ENCODE data around the gene VDAC1. TPM values are rescaled to one million over a fixed set of nuclear protein-coding genes. Genes with fewer than 3 reads are reported as not detected.
A peak's percentile ranks its signal among the peaks of the same experiment; 100 is the strongest.

VDAC1 gene
- total and polyA plus RNA-seq, 4 donors: 72.2 to 126 (median 96.4) TPM

DNA sequence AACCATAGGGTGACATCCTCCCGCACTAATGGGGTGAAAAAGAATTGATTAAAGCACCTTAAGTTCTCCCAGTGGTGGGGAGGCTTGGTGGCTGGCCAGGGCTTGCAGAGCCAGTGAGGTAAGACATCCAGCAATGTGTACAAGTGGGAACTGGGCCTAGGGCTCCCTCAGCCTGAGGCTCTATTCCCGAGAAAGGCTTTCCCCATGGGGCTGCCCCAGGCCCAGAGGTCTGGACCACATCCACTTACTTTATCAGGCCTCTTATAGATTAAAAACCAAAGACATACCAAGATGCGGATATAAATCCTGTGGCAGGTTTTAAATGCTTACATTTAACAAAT, 71.6 kb downstream of the VDAC1 start:
- 24 to 39% methylated on average over 3 of the region's 3 CpGs for WGBS, 2 donors
- Histone ChIP-seq H3K27me3 (ENCODE audit: control insufficient read depth in 1 of 2, insufficient read depth in 2 of 2, low read length in 1 of 2) (no peaks in the 10 kb centered on the region), H3K9me3 (ENCODE audit: control insufficient read depth, low read length) (no peaks in the 10 kb centered on the region), H3K4me1 (ENCODE audit: control insufficient read depth in 1 of 2, insufficient read depth in 2 of 2, low read length in 2 of 2) (no peaks in the 10 kb centered on the region), H3K36me3 (ENCODE audit: control insufficient read depth in 1 of 2, insufficient read depth in 2 of 2, low read length in 1 of 2) (no peaks in the 10 kb centered on the region), H3K27ac (ENCODE audit: low read depth in 1 of 2, low read length in 2 of 2) (no peak overlapping the region), H3K4me3 (ENCODE audit: low read length in 2 of 2) (no peak overlapping the region)
- intact Hi-C loops (cut with DNase I): no loop called here
- DNase-seq (peak in 1 of 2 donors; percentile 76), ATAC-seq (ENCODE audit: low FRiP score) (no peak)

DNA sequence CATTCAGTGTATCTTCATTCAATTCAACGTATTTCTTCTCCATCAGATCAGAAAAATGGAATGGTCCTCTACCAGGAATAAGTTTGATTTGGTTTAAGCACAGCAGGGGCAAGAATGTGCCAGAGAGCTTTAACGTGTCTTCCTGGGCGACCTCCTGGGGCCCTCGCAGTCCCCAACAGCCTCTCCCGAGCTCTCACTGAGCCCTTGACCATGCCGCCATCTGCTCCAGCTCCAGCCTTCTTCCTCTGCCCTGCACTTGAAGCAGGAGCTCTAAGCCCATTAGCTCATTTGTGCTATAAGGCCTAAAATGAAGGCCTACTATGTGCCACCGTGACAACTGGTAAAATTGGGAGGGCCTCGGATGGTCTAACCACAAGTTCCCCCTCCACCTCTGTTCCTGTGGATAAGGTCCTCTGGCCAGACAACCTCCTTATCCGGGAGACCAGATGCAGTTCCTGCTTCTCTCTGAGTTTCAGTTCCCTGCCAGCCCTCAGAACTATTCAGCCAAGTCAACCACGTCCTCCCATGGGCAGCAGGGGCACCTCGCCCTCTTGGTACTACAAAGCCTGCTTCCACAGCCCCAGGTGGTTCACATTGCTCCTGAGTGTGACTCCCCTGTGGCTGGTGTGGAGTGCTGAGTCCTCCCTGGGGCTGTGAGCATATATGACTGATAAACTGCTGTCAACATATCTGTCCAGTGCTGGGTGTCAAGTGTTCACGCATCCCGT, 72.2 kb downstream of the VDAC1 start:
- WGBS, 2 donors: 62 to 64% methylated on average over 13 of the region's 13 CpGs
- Histone ChIP-seq H3K27ac (ENCODE audit: low read depth in 1 of 2, low read length in 2 of 2) (no peak overlapping the region), H3K4me1 (ENCODE audit: control insufficient read depth in 1 of 2, insufficient read depth in 2 of 2, low read length in 2 of 2) (no peaks in the 10 kb centered on the region), H3K27me3 (ENCODE audit: control insufficient read depth in 1 of 2, insufficient read depth in 2 of 2, low read length in 1 of 2) (no peaks in the 10 kb centered on the region), H3K4me3 (ENCODE audit: low read length in 2 of 2) (no peak overlapping the region), H3K36me3 (ENCODE audit: control insufficient read depth in 1 of 2, insufficient read depth in 2 of 2, low read length in 1 of 2) (no peaks in the 10 kb centered on the region), H3K9me3 (ENCODE audit: control insufficient read depth, low read length) (no peaks in the 10 kb centered on the region)
- DNase-seq (peak in 1 of 2 donors; percentile 65), ATAC-seq (ENCODE audit: low FRiP score) (no peak)
- intact Hi-C loops (cut with DNase I): no loop called here

DNA sequence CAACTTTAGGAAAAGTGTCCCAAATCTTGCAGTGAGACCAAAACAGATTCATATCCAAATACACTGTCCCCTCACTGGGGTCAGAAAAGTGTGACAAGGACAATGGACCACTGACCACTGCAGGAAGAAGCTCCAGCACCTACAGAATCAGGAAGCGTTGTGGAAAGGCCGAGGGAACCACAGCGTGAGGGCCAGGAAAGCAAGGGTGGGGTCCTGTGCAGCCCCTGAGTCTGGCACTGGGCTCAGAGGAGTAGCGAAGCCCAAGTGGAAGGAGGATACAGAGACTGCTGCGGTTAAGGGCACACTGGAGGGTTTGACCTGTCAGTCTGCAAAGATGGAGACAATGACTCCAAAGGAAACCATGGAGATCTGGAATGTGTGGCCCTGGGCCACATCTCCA, 73.2 kb downstream of the VDAC1 start:
- ATAC-seq (ENCODE audit: low FRiP score) (no peak), DNase-seq (no peak)
- Histone ChIP-seq H3K27ac (ENCODE audit: low read depth in 1 of 2, low read length in 2 of 2) (no peak overlapping the region), H3K27me3 (ENCODE audit: control insufficient read depth in 1 of 2, insufficient read depth in 2 of 2, low read length in 1 of 2) (no peaks in the 10 kb centered on the region), H3K4me1 (ENCODE audit: control insufficient read depth in 1 of 2, insufficient read depth in 2 of 2, low read length in 2 of 2) (no peaks in the 10 kb centered on the region), H3K9me3 (ENCODE audit: control insufficient read depth, low read length) (no peaks in the 10 kb centered on the region), H3K4me3 (ENCODE audit: low read length in 2 of 2) (no peak overlapping the region), H3K36me3 (ENCODE audit: control insufficient read depth in 1 of 2, insufficient read depth in 2 of 2, low read length in 1 of 2) (no peaks in the 10 kb centered on the region)
- intact Hi-C loops (cut with DNase I): no loop called here
- WGBS, 2 donors: 95 to 97% methylated on average over 5 of the region's 5 CpGs

DNA sequence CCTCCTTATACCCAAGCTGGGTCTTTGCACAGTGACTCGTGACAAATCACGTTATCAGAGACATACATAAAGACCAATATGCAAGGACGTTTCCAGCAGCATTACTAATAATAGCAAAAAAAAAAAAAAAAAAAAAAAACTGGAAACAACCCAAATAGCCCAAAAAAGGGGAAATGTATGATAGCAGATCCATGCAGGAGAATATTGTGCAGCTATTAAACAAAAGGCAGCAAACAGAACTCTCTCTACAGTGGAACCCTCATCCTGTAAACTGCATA, 74.0 kb downstream of the VDAC1 start:
- no peaks in the 10 kb centered on the region for H3K36me3 ChIP-seq (ENCODE audit: control insufficient read depth in 1 of 2, insufficient read depth in 2 of 2, low read length in 1 of 2)
- no peaks in the 10 kb centered on the region for H3K9me3 ChIP-seq (ENCODE audit: control insufficient read depth, low read length)
- no peak overlapping the region for H3K4me3 ChIP-seq (ENCODE audit: low read length in 2 of 2)
- H3K27me3 ChIP-seq (ENCODE audit: control insufficient read depth in 1 of 2, insufficient read depth in 2 of 2, low read length in 1 of 2): no peaks in the 10 kb centered on the region
- no peak overlapping the region for H3K27ac ChIP-seq (ENCODE audit: low read depth in 1 of 2, low read length in 2 of 2)
- WGBS, 2 donors: 14 to 25% methylated on average over 3 of the region's 3 CpGs
- no peaks in the 10 kb centered on the region for H3K4me1 ChIP-seq (ENCODE audit: control insufficient read depth in 1 of 2, insufficient read depth in 2 of 2, low read length in 2 of 2)
- no peak for ATAC-seq (ENCODE audit: low FRiP score)
- intact Hi-C loops (cut with DNase I): no loop called here
- DNase-seq: no peak

DNA sequence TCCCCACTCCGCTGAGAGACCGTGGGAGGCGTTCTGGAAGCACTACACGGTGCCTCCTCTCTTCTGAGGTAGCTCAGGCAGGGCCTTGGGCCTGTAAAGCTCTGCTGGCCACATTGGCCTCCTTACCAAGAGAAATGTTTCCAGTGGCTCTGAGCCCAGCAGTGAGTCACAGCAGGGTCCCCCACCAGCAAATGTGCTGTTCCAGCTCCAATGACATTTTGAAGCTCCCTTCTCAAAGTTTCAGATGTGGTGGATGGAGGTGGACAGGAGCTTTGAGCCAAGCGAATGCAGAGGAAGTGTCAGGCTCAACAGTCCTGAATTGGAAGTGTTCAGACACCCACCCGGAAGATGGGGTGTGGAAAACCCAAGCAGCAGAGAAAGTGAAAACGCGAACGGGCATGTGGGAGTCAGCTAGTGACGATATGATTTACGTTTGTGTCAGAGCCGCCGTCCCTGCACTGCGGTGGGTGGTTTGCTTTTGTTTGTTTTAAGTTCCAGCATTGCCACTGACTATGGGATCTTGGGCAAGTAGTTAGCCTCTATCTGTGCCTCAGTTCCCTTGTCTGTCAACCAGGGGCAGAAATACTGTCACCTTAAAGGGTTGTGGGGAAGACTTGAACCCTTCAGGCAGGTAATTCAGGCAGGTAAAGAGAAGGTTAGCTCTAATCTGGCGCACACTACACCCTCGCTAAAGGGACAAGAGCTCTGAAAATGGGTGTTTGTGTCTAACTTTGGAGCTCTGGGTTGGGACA, 74.5 kb downstream of the VDAC1 start:
- intact Hi-C loops (cut with DNase I): no loop called here
- Histone ChIP-seq H3K4me1 (ENCODE audit: control insufficient read depth in 1 of 2, insufficient read depth in 2 of 2, low read length in 2 of 2) (no peaks in the 10 kb centered on the region), H3K4me3 (ENCODE audit: low read length in 2 of 2) (no peak overlapping the region), H3K27ac (ENCODE audit: low read depth in 1 of 2, low read length in 2 of 2) (peak overlapping the region in 1 of 2 donors; percentile 38), H3K36me3 (ENCODE audit: control insufficient read depth in 1 of 2, insufficient read depth in 2 of 2, low read length in 1 of 2) (no peaks in the 10 kb centered on the region), H3K27me3 (ENCODE audit: control insufficient read depth in 1 of 2, insufficient read depth in 2 of 2, low read length in 1 of 2) (no peaks in the 10 kb centered on the region), H3K9me3 (ENCODE audit: control insufficient read depth, low read length) (no peaks in the 10 kb centered on the region)
- peak; percentile 85 to 91 for DNase-seq
- ATAC-seq (ENCODE audit: low FRiP score): peak; percentile 81
- WGBS, 2 donors: 12 to 17% methylated on average over 16 of the region's 16 CpGs

DNA sequence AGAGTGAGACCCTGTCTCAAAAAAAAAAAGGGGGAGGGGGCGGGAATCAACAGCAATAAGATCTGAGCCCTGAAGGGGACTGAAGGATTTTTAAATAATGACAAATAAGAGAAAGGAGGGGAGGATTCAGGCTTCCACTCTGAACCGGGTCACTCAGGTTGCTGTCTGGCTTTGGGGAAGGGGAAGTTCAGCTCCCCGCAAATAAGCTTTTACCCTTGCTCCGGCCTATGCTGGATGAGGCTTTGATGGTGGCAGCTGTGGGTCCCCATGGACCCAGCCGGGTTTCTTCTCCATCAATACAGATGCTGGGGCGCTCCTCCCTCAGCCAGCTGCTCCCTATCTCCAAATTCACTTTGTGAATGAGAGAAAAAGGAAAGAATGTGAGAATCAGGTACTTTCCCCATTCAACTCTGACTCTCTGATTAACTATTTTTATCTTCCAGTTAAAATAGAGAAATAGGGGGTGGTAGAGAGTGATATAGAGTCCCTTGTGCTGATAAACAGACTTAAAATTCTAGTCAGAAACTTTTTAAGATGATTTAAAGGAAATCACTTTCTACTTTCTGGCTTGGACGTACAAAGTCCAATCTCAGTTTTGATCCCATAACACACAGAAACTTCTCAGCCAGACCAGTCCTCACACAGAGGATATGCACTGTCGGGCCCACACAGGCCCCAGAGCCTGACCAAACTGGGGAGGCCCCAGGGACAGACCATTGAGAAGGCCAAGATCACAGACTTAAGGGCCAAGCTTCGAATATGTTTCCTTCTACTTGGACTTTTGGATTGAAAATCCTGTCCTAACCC, 76.0 kb downstream of the VDAC1 start:
- 87 to 89% methylated on average over 9 of the region's 9 CpGs for WGBS, 2 donors

DNA sequence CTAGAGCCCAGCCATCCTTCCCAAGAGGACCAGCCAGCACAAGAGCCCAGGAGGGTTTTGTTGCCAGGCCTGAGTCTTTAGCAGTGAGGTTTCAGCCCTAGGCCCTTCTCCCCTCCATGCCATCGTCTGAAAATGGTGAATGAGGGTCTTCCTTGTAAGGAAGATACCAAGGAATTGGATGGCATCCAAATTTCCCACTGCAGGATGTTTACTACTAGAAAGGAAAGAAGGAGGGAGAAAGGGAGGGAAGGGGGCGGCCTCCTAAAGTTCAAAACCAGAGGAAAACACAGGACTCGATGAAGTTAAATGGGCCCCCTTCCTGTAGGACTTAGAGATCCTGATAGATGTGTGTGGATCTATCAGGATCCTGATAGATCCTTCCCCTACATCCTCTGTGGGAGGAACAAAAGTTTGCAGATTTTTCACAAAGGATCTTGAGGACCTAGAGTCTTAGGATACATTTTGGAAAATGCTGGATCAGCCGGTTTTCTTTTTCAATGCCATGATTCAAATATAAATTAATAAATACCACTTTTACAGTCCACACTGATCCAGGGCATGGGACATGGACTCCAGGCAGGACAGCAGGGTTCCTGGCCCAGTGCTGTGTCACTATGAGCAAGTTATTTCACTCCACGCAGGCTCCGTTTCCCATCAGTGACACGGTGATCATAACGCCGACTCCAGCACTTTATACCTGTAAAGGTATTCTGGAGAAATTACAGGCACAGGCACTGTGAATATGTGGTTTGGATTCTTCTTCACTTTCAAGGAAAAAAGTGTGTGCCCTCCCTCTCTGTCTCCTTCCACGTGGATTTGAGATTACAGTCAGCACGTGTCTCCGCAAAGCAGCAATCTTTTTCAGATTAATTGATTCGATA, 77.2 kb downstream of the VDAC1 start:
- Histone ChIP-seq H3K9me3 (ENCODE audit: control insufficient read depth, low read length) (no peaks in the 10 kb centered on the region), H3K27ac (ENCODE audit: low read depth in 1 of 2, low read length in 2 of 2) (no peak overlapping the region), H3K4me3 (ENCODE audit: low read length in 2 of 2) (no peak overlapping the region), H3K27me3 (ENCODE audit: control insufficient read depth in 1 of 2, insufficient read depth in 2 of 2, low read length in 1 of 2) (no peaks in the 10 kb centered on the region), H3K36me3 (ENCODE audit: control insufficient read depth in 1 of 2, insufficient read depth in 2 of 2, low read length in 1 of 2) (no peaks in the 10 kb centered on the region), H3K4me1 (ENCODE audit: control insufficient read depth in 1 of 2, insufficient read depth in 2 of 2, low read length in 2 of 2) (no peaks in the 10 kb centered on the region)
- DNase-seq (no peak), ATAC-seq (ENCODE audit: low FRiP score) (no peak)
- WGBS, 2 donors: 81 to 83% methylated on average over 13 of the region's 13 CpGs
- intact Hi-C loops (cut with DNase I): no loop called here

More for the DNA sequence above, 76.0 kb downstream of the VDAC1 start:
- no peak for ATAC-seq (ENCODE audit: low FRiP score)
- Histone ChIP-seq H3K27me3 (ENCODE audit: control insufficient read depth in 1 of 2, insufficient read depth in 2 of 2, low read length in 1 of 2) (no peaks in the 10 kb centered on the region), H3K9me3 (ENCODE audit: control insufficient read depth, low read length) (no peaks in the 10 kb centered on the region), H3K4me1 (ENCODE audit: control insufficient read depth in 1 of 2, insufficient read depth in 2 of 2, low read length in 2 of 2) (no peaks in the 10 kb centered on the region), H3K4me3 (ENCODE audit: low read length in 2 of 2) (no peak overlapping the region), H3K27ac (ENCODE audit: low read depth in 1 of 2, low read length in 2 of 2) (no peak overlapping the region), H3K36me3 (ENCODE audit: control insufficient read depth in 1 of 2, insufficient read depth in 2 of 2, low read length in 1 of 2) (no peaks in the 10 kb centered on the region)
- intact Hi-C loops (cut with DNase I): no loop called here
- DNase-seq: no peak

DNA sequence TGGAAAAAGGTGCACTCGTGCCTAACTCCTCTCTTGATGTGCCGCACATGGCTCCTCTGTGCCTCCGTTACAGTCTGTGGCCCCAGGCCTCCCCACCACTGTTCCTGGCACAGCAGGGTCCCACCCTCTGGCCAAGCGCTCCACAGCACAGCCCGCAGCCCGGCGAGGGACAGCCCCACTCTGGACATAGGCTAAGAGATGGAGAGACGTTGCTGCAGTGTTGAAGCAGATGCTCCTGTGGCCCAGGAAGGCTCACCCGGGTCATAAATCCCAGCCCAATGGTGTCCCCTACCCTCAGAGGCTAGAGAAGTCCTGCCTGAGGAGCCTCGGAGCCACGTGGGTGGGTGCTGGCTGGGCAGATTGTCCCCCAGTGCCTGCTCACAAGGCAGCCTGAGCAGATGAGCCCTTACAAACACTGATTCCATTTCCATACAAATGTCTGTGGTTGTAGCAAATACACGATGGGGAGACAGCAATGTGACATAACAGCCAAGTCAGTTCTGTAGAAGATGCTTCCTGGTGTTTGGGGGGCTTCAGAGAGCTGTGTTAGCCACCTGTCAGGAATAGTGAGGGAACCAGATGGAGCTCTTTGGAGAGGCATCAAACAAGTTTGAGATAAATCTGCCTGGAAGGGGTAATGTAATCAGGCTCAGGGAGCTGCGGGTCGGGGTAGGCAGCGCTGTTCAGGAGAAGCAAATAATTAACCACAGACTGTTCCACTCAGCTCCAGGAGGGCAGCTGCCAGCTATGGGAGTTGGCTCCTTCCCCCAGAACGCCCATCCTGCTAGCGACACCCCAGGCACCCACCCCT, 78.1 kb downstream of the VDAC1 start:
- no peaks in the 10 kb centered on the region for H3K36me3 ChIP-seq (ENCODE audit: control insufficient read depth in 1 of 2, insufficient read depth in 2 of 2, low read length in 1 of 2)
- WGBS, 2 donors: 78 to 83% methylated on average over 17 of the region's 17 CpGs
- no peak overlapping the region for H3K27ac ChIP-seq (ENCODE audit: low read depth in 1 of 2, low read length in 2 of 2)
- DNase-seq (no peak), ATAC-seq (ENCODE audit: low FRiP score) (no peak)
- intact Hi-C loops (cut with DNase I): no loop called here
- H3K4me3 ChIP-seq (ENCODE audit: low read length in 2 of 2): no peak overlapping the region
- no peaks in the 10 kb centered on the region for H3K27me3 ChIP-seq (ENCODE audit: control insufficient read depth in 1 of 2, insufficient read depth in 2 of 2, low read length in 1 of 2)
- no peaks in the 10 kb centered on the region for H3K9me3 ChIP-seq (ENCODE audit: control insufficient read depth, low read length)
- no peaks in the 10 kb centered on the region for H3K4me1 ChIP-seq (ENCODE audit: control insufficient read depth in 1 of 2, insufficient read depth in 2 of 2, low read length in 2 of 2)

Data from aorta (tissue), 5 donors.